Upper lobe of left lung (tissue), 6 donors: ENCODE measurements around the gene DCP1B. TPM values are rescaled to one million over a fixed set of nuclear protein-coding genes. Genes with fewer than 3 reads are reported as not detected.
A peak's percentile ranks its signal among the peaks of the same experiment; 100 is the strongest.

Source experiments
- ATAC-seq, 2 donors: fragments of 200-7000 bp; cut with Tn5 transposase; one replicate each; pipeline ENCODE4 v1.9.1; 2022; ENCODE audit warnings: mild to moderate bottlenecking in 2 of 2, moderate library complexity in 2 of 2; ENCODE audit not compliant: low FRiP score in 2 of 2
- DNase-seq, 2 donors: peaks; one replicate each; pipeline ENCODE4 v3.0.0-alpha.2; 2019 to 2020
- H3K27ac ChIP-seq, 4 donors: fragments of 200-600 bp; sonication (generic); one replicate each; pipeline ENCODE4 v1.5.1; 2016 to 2019
- H3K27me3 ChIP-seq, 4 donors: fragments of 200-600 bp; sonication (generic); one replicate each; pipeline ENCODE4 v1.5.1; 2017 to 2019
- H3K36me3 ChIP-seq, 4 donors: fragments of 200-600 bp; sonication (generic); one replicate each; pipeline ENCODE4 v1.5.1; 2016 to 2019
- H3K4me1 ChIP-seq, 4 donors: fragments of 200-600 bp; sonication (generic); one replicate each; pipeline ENCODE4 v1.5.1; 2018 to 2019
- H3K4me3 ChIP-seq, 4 donors: fragments of 200-600 bp; sonication (generic); one replicate each; pipeline ENCODE4 v1.5.1; 2017 to 2019; ENCODE audit warnings: mild to moderate bottlenecking in 2 of 4, moderate library complexity in 1 of 4
- H3K9me3 ChIP-seq, 4 donors: fragments of 200-600 bp; sonication (generic); one replicate each; pipeline ENCODE4 v1.5.1; 2018 to 2019
- CTCF ChIP-seq, 6 experiments: fragments of 450-650 bp in 4 of 6; fragments of 200-600 bp in 2 of 6; sonication (generic) in 2 of 6; IDR thresholded peaks; one replicate each; pipeline ENCODE4 v1.5.1; 2016 to 2019; ENCODE audit warnings: antibody characterized with exemption in 6 of 6
- EP300 ChIP-seq, 4 donors: sonication (generic); formaldehyde crosslinking; IDR thresholded peaks; one replicate each; pipeline ENCODE4 v1.5.1; 2017; ENCODE audit warnings: antibody characterized with exemption in 4 of 4, control low read depth in 2 of 4
- POLR2A ChIP-seq, 4 donors: fragments of 450-650 bp; IDR thresholded peaks; one replicate each; pipeline ENCODE4 v1.5.1; 2016 to 2017; ENCODE audit warnings: antibody characterized with exemption in 4 of 4, mild to moderate bottlenecking in 2 of 4
- POLR2AphosphoS5 ChIP-seq, 2 donors: sonication (generic); formaldehyde crosslinking; IDR thresholded peaks; one replicate each; pipeline ENCODE4 v1.5.1; 2017; ENCODE audit warnings: antibody characterized with exemption in 2 of 2
- WGBS, 2 donors: methylation state at CpG; one replicate each; pipeline ENCODE4 v1.1.5; 2017 to 2018; 5-methylcytosine and 5-hydroxymethylcytosine counted together
- total RNA-seq, 6 donors: library from RNA; depleted of rRNA in 4 of 6; stranded (reverse); fragments of >200 nt in 4 of 6; gene quantifications; one replicate each; pipeline versions ENCODE4 v1.1.0 to v1.2.1, GENCODE V29; 2016 to 2021
- donor health status: DM: no; HTN: no; CAD: no; lungs with moderate emphysema.
- donor health status: DM: no; HTN: yes; CAD: no; lungs with severe emphysema.

The DCP1B gene
- total RNA-seq, 6 donors from 2014 or later = 5.5 to 30.4 (median 12.2) TPM

GRCh38 chr12:2014231-2014630, 10.0 kb upstream of the DCP1B start:
- TF ChIP-seq POLR2AphosphoS5 (IDR thresholded peaks at IDR 0.05) = no peak
- TF ChIP-seq EP300 (IDR thresholded peaks at IDR 0.05) = no peak
- TF ChIP-seq CTCF (IDR thresholded peaks at IDR 0.05) = no peak
- TF ChIP-seq POLR2A (IDR thresholded peaks at IDR 0.05) = no peak
- Histone ChIP-seq H3K27ac (peak overlapping the region; percentile 28 to 85 (median 50)), H3K4me3 (no peak overlapping the region), H3K27me3 (no peaks in the 10 kb centered on the region), H3K36me3 (no peaks in the 10 kb centered on the region), H3K9me3 (no peaks in the 10 kb centered on the region), H3K4me1 (peaks cover 6 to 14% (median 9%) of the 10 kb centered on the region in 4 donors)
- DNase-seq (no peak), ATAC-seq (no peak)
- WGBS, 2 donors = 80 to 82% methylated on average over 4 of the region's 4 CpGs

- WGBS, 2 donors = 24 to 40% methylated on average over 4 of the region's 4 CpGs
- Histone ChIP-seq H3K27me3 (no peaks in the 10 kb centered on the region), H3K9me3 (no peaks in the 10 kb centered on the region), H3K36me3 (no peaks in the 10 kb centered on the region), H3K27ac (peak overlapping the region; percentile 28 to 85 (median 50)), H3K4me3 (no peak overlapping the region), H3K4me1 (peaks cover 6 to 14% (median 9%) of the 10 kb centered on the region in 4 donors)
- no peak for TF ChIP-seq POLR2AphosphoS5 (IDR thresholded peaks at IDR 0.05)
- TF ChIP-seq CTCF (IDR thresholded peaks at IDR 0.05) = peak in 1 of 6 experiments; percentile 22
- TF ChIP-seq EP300 (IDR thresholded peaks at IDR 0.05) = no peak
- peak in 1 of 2 donors; percentile 45 for ATAC-seq
- DNase-seq = no peak
Observed at GRCh38 chr12:2013527-2014223, 9.4 kb upstream of the DCP1B start.

- peak overlapping the region in 2 of 4 donors; percentile 67 to 85 for H3K27ac ChIP-seq
- peaks cover 6 to 14% (median 9%) of the 10 kb centered on the region in 4 donors for H3K4me1 ChIP-seq
- no peaks in the 10 kb centered on the region for H3K9me3 ChIP-seq
- no peaks in the 10 kb centered on the region for H3K36me3 ChIP-seq
- ATAC-seq (no peak), DNase-seq (no peak)
- WGBS, 2 donors = 87 to 96% methylated on average over 3 of the region's 3 CpGs
- TF ChIP-seq EP300 (IDR thresholded peaks at IDR 0.05) (no peak), POLR2A (IDR thresholded peaks at IDR 0.05) (no peak), POLR2AphosphoS5 (IDR thresholded peaks at IDR 0.05) (no peak), CTCF (IDR thresholded peaks at IDR 0.05) (no peak)
- H3K27me3 ChIP-seq = no peaks in the 10 kb centered on the region
- H3K4me3 ChIP-seq = no peak overlapping the region
Observed at GRCh38 chr12:2013086-2013485, 8.8 kb upstream of the DCP1B start.

DNA sequence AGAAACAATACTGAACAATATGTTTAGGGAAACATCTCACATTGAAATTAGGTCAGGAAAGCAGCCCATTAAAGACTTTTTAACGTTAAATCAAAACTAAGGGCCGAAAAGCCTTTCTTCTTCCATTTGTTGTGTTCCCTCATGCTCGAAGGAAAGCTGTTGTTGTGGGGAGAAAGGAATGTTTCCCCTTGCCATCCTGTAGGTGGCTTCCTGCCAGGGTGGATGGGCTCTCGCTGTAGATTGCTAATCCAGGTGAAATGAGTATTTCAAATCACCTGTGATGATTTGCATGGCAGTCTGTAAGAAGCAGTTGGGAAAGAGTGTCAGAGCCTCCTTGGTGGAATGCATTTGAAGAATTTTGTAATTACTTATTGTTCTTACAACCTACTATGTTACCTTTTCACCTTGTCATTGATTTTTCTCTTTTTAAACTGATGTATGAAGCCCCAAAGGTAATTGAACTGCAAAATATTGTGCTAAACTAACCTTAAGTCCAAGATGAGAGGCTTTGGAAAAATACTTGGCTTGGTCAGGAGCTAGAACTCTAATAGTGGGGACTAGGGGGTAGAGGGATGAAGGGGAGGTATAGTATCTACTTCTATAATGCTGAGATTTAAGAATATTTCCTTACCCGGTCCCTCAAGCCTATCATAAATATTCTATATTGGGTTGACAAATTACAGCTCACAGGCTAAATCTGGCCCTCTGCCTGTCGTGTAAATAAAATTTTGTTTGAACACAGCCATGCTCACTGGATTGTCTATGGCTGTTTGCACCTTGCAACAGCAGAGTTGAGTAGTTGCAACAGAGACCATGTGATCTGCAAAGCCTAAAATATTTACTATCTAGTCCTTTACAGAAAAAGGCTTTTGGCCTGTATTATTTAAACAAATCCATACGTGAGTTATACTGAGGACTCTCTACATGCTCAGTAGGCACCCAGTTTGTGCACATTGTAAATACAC, 7.7 kb upstream of the DCP1B start:
- Histone ChIP-seq H3K4me3 (no peak overlapping the region), H3K36me3 (no peaks in the 10 kb centered on the region), H3K27ac (no peak overlapping the region), H3K9me3 (no peaks in the 10 kb centered on the region), H3K4me1 (peaks cover 6 to 14% (median 9%) of the 10 kb centered on the region in 4 donors), H3K27me3 (no peaks in the 10 kb centered on the region)
- no peak for TF ChIP-seq EP300 (IDR thresholded peaks at IDR 0.05)
- no peak for TF ChIP-seq POLR2A (IDR thresholded peaks at IDR 0.05)
- TF ChIP-seq CTCF (IDR thresholded peaks at IDR 0.05) = no peak
- no peak for TF ChIP-seq POLR2AphosphoS5 (IDR thresholded peaks at IDR 0.05)
- ATAC-seq = no peak
- DNase-seq = no peak
- 73 to 83% methylated on average over 7 of the region's 7 CpGs for WGBS, 2 donors
